Measurements from ENCODE around the gene DYNLT1. TPM values are rescaled to one million over a fixed set of nuclear protein-coding genes. Genes with fewer than 3 reads are reported as not detected.

DYNLT1 gene
- total RNA-seq, 1 experiment from 2014 or later: 19.9 TPM

DNA sequence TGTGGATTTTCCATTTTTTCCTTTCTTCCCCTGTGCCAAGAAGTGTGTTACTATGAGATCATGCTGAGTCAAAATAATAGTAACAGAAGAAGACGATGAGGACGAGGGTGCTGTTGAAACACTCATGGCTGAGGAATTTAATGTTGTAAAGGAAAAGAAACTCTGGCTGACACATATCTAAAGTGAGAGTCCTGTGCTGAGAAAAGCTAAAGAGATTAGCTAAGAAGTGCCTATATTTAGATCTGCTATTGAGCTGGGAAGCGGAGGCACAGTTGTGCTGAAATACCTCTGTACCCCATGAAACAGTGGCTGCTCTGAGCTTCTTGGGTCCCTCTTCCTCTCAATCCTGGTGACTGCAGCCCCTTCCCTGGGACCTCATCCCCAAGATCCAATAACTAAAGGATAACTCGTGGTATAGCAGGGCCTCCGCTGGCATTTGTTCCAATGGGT, 4.2 kb upstream of the DYNLT1 start:
- Histone ChIP-seq H3K9ac (ENCODE audit: low read length) (no peak overlapping the region), H3K4me1 (ENCODE audit: low read length) (peaks cover 20% of the 10 kb centered on the region), H3K9me3 (ENCODE audit: low read length) (no peaks in the 10 kb centered on the region), H3K9me2 (replicated peaks; ENCODE audit: insufficient read depth, low read length) (no peaks in the 10 kb centered on the region), H4K20me1 (ENCODE audit: insufficient read depth, low read depth, low read length) (no peaks in the 10 kb centered on the region), H3K4me2 (ENCODE audit: low read depth, low read length, poor library complexity, severe bottlenecking) (no peak overlapping the region), H3K36me3 (ENCODE audit: insufficient read depth, low read length) (no peaks in the 10 kb centered on the region), H3K79me2 (ENCODE audit: low read length) (peaks cover 8% of the 10 kb centered on the region), H3K4me3 (ENCODE audit: low read length) (no peak overlapping the region), H2AFZ (ENCODE audit: low read length) (no peak overlapping the region), H3K27me3 (ENCODE audit: low read length) (no peaks in the 10 kb centered on the region), H3K27ac (ENCODE audit: low read length) (no peak overlapping the region)
- DNase-seq: no peak

DNA sequence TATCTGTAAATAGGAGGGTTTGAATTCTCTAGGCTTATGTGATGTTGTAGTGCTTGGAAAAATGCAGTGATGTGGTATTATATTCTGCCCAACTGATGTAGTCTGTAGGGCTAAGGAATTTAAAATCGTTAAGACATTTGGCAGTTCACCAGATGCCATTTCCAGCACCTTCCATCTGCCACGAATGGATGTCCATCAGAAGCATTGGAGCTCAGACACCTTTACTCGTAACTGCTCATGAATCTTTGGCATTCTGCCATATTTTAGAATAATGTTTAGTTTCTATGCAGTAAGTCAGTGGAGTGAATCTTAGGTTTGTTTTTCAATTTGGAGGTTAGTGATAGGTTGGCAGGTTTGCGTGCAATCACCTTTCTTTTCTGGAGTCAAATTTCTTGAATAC, 3.0 kb upstream of the DYNLT1 start:
- Histone ChIP-seq H3K79me2 (ENCODE audit: low read length) (peaks cover 20% of the 10 kb centered on the region), H4K20me1 (ENCODE audit: insufficient read depth, low read depth, low read length) (no peaks in the 10 kb centered on the region), H3K9me2 (replicated peaks; ENCODE audit: insufficient read depth, low read length) (no peaks in the 10 kb centered on the region), H2AFZ (ENCODE audit: low read length) (no peak overlapping the region), H3K27me3 (ENCODE audit: low read length) (no peaks in the 10 kb centered on the region), H3K36me3 (ENCODE audit: insufficient read depth, low read length) (no peaks in the 10 kb centered on the region), H3K4me2 (ENCODE audit: low read depth, low read length, poor library complexity, severe bottlenecking) (no peak overlapping the region), H3K9ac (ENCODE audit: low read length) (no peak overlapping the region), H3K4me1 (ENCODE audit: low read length) (peaks cover 29% of the 10 kb centered on the region), H3K27ac (ENCODE audit: low read length) (no peak overlapping the region), H3K4me3 (ENCODE audit: low read length) (no peak overlapping the region), H3K9me3 (ENCODE audit: low read length) (no peaks in the 10 kb centered on the region)
- DNase-seq: no peak

DNA sequence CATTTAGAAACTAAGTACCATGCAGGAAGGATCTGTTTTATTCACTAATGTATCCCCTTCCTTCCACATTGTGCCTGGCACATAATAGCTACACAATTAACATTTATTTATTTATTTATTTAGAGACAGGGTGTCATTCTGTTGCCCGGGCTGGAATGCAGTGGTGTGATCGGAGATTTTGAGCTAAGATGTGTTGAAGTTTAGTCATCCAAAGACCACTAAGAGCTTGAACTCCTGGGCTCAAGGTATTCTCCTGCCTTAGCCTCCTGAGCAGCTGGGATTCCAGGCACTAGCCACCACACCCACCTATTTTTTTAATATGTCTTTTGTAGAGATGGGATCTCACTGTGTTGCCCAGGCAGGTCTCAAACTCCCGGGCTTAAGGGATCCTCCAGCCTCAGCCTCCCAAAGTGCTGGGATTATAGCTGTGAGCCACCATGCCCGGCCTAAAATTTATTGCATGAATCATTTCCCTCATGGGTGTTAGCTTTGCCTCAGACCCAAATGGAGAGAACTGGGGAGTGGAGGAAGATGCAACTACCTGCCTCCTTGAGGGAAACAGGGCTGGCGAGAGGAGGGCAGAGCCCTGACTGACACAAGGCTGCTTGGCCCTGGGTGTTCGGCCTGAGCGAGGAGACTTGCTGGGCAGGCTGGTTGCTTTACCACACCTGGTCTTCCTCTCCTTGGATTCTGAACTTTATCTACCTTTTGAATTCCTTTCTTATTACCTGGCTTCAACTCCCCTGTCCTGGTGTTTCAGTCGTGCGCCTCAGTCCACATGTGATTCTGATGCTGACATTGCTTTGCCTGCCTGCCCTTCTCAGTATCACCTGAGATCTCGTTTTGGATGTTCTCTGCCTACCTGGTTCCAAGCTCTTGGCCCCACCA, 1.7 kb upstream of the DYNLT1 start:
- Histone ChIP-seq H3K4me1 (ENCODE audit: low read length) (peaks cover 29% of the 10 kb centered on the region), H4K20me1 (ENCODE audit: insufficient read depth, low read depth, low read length) (no peaks in the 10 kb centered on the region), H3K36me3 (ENCODE audit: insufficient read depth, low read length) (peaks cover 5% of the 10 kb centered on the region; the same call in 1 of the 2 replicates), H3K9me3 (ENCODE audit: low read length) (no peaks in the 10 kb centered on the region), H3K27me3 (ENCODE audit: low read length) (no peaks in the 10 kb centered on the region), H3K4me2 (ENCODE audit: low read depth, low read length, poor library complexity, severe bottlenecking) (no peak overlapping the region), H3K27ac (ENCODE audit: low read length) (no peak overlapping the region), H3K79me2 (ENCODE audit: low read length) (peaks cover 32% of the 10 kb centered on the region), H3K9me2 (replicated peaks; ENCODE audit: insufficient read depth, low read length) (no peaks in the 10 kb centered on the region), H3K9ac (ENCODE audit: low read length) (no peak overlapping the region), H2AFZ (ENCODE audit: low read length) (no peak overlapping the region), H3K4me3 (ENCODE audit: low read length) (no peak overlapping the region)
- DNase-seq: no peak

DNA sequence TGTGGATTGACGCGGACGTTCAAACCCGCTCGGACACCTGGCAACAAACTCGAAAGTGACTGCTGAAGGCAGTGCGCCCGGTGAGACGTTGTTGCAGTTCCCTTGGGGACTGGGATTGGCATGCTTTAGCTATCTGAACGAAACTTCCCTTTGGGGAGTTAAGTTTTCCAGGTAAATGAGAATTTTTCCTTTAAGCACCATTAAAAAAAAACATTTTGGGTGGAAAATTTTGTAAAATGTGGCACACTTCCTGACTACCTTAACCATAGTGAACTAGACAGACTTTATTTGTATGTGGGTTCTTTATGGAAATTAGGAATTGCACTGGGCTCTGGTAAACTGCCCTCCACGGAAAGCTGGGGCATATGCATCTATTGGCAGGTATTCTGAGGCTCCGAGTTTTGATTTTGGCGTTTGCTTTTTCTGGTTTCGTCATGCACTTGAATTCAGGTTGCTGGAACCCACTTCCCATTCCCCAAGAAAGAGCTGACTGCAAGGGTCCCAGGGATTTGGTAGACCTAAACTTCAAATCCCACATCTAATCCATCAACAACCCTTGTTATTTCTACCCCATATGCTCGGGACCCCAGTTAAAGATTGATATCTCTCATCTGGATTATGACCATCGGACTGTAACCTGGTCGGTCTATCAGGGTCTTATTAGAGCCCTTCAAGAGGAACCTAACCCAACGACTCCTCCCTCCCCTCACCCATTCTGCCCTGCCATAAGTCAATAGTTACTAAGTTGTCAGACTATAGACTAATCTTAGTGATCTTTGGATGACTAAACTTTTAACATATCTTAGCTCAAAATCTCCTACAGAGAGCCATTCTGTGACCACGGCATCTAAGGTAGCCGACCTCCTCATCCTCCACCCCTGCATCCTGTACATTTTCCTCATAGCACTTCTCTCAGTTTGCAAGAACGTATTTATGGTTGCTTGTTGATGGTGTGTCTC, 800 bp upstream of the DYNLT1 start:
- peaks cover 28% of the 10 kb centered on the region for H3K4me1 ChIP-seq (ENCODE audit: low read length)
- DNase-seq: no peak
- no peaks in the 10 kb centered on the region for H4K20me1 ChIP-seq (ENCODE audit: insufficient read depth, low read depth, low read length)
- H3K4me3 ChIP-seq (ENCODE audit: low read length): peak overlapping the region; percentile 99
- no peak overlapping the region for H3K27ac ChIP-seq (ENCODE audit: low read length)
- peak overlapping the region; percentile 97 for H3K4me2 ChIP-seq (ENCODE audit: low read depth, low read length, poor library complexity, severe bottlenecking)
- peak overlapping the region; percentile 99 for H2AFZ ChIP-seq (ENCODE audit: low read length)
- no peaks in the 10 kb centered on the region for H3K9me3 ChIP-seq (ENCODE audit: low read length)
- no peaks in the 10 kb centered on the region for H3K27me3 ChIP-seq (ENCODE audit: low read length)
- H3K9ac ChIP-seq (ENCODE audit: low read length): peak overlapping the region; percentile 95
- peaks cover 41% of the 10 kb centered on the region for H3K79me2 ChIP-seq (ENCODE audit: low read length)
- H3K9me2 ChIP-seq (replicated peaks; ENCODE audit: insufficient read depth, low read length): no peaks in the 10 kb centered on the region
- H3K36me3 ChIP-seq (ENCODE audit: insufficient read depth, low read length): peaks cover 5% of the 10 kb centered on the region; the same call in 1 of the 2 replicates

DNA sequence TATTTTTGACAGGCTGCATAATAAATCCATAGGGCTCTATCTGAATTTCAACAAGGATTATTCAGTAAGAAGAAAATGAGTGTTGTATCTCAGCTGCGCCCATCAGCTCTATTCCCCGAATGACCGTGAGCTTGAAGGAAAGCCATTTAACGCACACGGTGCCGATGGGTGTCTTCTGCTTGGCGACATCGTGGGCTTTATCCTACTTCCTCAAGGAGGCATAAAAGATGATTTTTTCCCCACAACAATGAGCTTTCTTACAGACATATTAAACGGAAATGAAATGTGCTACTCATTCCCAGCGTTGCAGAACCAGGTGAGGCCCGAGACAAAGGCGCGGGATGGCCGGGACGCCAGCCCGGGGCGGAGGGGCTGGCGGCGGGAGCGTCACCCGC, 710 bp downstream of the DYNLT1 start:
- H3K9ac ChIP-seq (ENCODE audit: low read length): peak overlapping the region; percentile 95
- no peaks in the 10 kb centered on the region for H3K9me3 ChIP-seq (ENCODE audit: low read length)
- H4K20me1 ChIP-seq (ENCODE audit: insufficient read depth, low read depth, low read length): 0 out of 2 replicates have a peak, but pooled peaks cover 5% of the 10 kb centered on the region
- H3K4me2 ChIP-seq (ENCODE audit: low read depth, low read length, poor library complexity, severe bottlenecking): peak overlapping the region; percentile 97
- peaks cover 16% of the 10 kb centered on the region for H3K4me1 ChIP-seq (ENCODE audit: low read length)
- 0 out of 2 replicates have a peak overlapping the region, but pooled peaks have one; percentile 91 for H2AFZ ChIP-seq (ENCODE audit: low read length)
- H3K79me2 ChIP-seq (ENCODE audit: low read length): peaks cover 56% of the 10 kb centered on the region
- H3K27ac ChIP-seq (ENCODE audit: low read length): peak overlapping the region; percentile 38; the same call in 1 of the 2 replicates
- H3K4me3 ChIP-seq (ENCODE audit: low read length): peak overlapping the region; percentile 99
- peaks cover 5% of the 10 kb centered on the region; the same call in 1 of the 2 replicates for H3K36me3 ChIP-seq (ENCODE audit: insufficient read depth, low read length)
- no peaks in the 10 kb centered on the region for H3K27me3 ChIP-seq (ENCODE audit: low read length)
- DNase-seq: no peak
- H3K9me2 ChIP-seq (replicated peaks; ENCODE audit: insufficient read depth, low read length): no peaks in the 10 kb centered on the region

DNA sequence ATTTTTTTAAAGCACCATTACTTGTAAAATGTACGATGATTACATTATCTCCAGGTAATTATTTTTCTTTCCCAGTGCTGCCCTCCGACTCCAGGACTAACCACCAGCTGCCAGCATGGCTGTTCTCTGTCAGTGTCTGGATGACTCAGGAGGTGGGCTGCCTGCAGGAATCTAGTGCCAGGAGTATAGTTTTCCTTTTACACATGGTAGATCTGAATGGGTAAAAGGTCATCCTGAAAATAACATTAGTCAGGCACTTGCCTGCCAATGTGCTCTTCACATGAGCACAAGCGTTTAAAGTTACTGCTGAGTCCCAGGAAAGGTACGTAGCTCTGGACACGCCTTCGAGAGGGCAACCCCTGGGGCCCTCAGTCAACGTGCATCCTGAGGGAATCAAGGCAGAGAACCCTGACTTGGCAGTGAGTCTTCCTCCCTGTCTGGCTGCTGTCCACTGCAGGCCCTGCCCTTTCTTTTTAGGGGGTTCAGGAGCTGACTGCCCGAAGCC, 2.4 kb downstream of the DYNLT1 start:
- Histone ChIP-seq H3K9me3 (ENCODE audit: low read length) (no peaks in the 10 kb centered on the region), H3K9me2 (replicated peaks; ENCODE audit: insufficient read depth, low read length) (no peaks in the 10 kb centered on the region), H3K4me1 (ENCODE audit: low read length) (peaks cover 16% of the 10 kb centered on the region), H4K20me1 (ENCODE audit: insufficient read depth, low read depth, low read length) (0 out of 2 replicates have a peak, but pooled peaks cover 7% of the 10 kb centered on the region), H3K79me2 (ENCODE audit: low read length) (peaks cover 64% of the 10 kb centered on the region), H3K9ac (ENCODE audit: low read length) (no peak overlapping the region), H3K27ac (ENCODE audit: low read length) (no peak overlapping the region), H3K4me3 (ENCODE audit: low read length) (no peak overlapping the region), H3K4me2 (ENCODE audit: low read depth, low read length, poor library complexity, severe bottlenecking) (peak overlapping the region; percentile 13), H3K27me3 (ENCODE audit: low read length) (no peaks in the 10 kb centered on the region), H3K36me3 (ENCODE audit: insufficient read depth, low read length) (peaks cover 12% of the 10 kb centered on the region; the same call in 1 of the 2 replicates), H2AFZ (ENCODE audit: low read length) (no peak overlapping the region)
- no peak for DNase-seq

DNA sequence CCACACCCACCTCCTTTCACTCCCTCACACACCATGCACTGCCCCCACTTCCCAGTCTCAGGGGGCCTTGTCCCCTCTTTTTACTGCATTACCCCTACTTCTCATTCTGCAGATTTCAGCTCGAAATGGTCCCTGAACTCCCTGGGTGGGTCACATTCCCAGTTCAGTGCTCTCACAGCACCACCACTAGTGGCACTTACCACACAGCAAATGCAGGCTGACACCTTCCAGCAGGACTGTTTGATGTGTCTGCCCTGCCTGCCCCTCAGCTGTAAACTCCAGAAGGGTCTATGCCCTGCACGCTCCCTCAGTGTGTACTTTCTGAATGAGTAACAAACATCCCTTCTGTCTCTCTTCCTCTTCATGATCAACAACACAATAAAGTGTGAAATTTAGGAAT, 4.0 kb downstream of the DYNLT1 start:
- H3K9ac ChIP-seq (ENCODE audit: low read length): no peak overlapping the region
- H3K4me2 ChIP-seq (ENCODE audit: low read depth, low read length, poor library complexity, severe bottlenecking): no peak overlapping the region
- no peak for DNase-seq
- peaks cover 24% of the 10 kb centered on the region for H3K36me3 ChIP-seq (ENCODE audit: insufficient read depth, low read length)
- H3K9me3 ChIP-seq (ENCODE audit: low read length): no peaks in the 10 kb centered on the region
- peaks cover 68% of the 10 kb centered on the region for H3K79me2 ChIP-seq (ENCODE audit: low read length)
- no peak overlapping the region for H2AFZ ChIP-seq (ENCODE audit: low read length)
- peaks cover 16% of the 10 kb centered on the region for H3K4me1 ChIP-seq (ENCODE audit: low read length)
- 0 out of 2 replicates have a peak, but pooled peaks cover 7% of the 10 kb centered on the region for H4K20me1 ChIP-seq (ENCODE audit: insufficient read depth, low read depth, low read length)
- H3K27me3 ChIP-seq (ENCODE audit: low read length): no peaks in the 10 kb centered on the region
- no peak overlapping the region for H3K4me3 ChIP-seq (ENCODE audit: low read length)
- H3K27ac ChIP-seq (ENCODE audit: low read length): no peak overlapping the region
- H3K9me2 ChIP-seq (replicated peaks; ENCODE audit: insufficient read depth, low read length): no peaks in the 10 kb centered on the region

All from Karpas-422 (cell line).